DMS79 (cell line): ENCODE measurements around the gene MASTL.

Experiments
- DNase-seq: peaks from one replicate; lab custom pipeline; 2025; lab: John Stamatoyannopoulos, UW

MASTL gene

DNA sequence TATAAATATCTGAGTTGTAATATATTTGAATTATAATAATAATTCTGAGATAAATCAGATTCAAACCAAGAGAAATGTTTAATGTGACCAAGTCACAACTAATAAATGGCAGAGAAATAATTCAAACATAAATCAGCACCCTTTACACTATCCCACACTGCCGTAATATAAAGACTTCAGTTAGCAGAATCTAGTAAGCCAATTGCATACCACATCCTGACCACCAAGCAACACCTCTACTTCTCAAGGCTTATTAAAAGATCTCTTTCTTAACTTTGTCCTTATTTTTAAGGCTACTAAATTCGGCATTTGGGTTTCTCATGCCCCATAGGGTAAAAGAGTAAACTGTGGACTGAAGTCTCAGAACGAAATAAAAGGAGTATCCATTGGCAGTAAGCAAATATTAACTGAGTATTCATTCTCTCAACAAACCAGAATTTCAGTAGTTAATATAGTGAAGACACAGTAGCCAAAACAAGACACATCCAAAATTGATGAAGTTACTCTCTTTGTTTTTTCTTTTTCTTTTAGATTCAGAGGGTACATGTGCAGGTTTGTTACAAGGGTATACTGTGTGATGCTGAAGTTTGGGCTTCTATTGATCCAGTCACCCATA is 70.6 kb downstream of the MASTL start:
- no peak for DNase-seq

DNA sequence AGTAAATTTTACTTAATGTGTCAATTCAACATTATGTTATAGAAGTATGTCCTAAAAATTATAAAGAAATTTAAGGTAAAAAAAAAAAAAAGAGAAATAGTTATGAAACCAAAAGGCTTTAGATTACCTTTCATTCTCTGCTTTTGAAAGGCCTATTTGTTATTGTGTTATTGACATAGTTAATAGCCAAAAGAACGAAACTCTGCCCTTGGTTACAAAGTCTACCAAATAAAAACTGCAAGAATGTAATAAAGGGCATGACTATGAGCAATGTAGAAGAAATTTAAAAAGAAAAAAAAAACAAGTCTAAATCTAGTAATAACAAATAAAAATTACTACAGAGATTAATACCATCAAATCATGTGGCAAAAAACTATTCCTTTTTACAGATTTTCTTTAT is 74.9 kb downstream of the MASTL start:
- DNase-seq = no peak

DNA sequence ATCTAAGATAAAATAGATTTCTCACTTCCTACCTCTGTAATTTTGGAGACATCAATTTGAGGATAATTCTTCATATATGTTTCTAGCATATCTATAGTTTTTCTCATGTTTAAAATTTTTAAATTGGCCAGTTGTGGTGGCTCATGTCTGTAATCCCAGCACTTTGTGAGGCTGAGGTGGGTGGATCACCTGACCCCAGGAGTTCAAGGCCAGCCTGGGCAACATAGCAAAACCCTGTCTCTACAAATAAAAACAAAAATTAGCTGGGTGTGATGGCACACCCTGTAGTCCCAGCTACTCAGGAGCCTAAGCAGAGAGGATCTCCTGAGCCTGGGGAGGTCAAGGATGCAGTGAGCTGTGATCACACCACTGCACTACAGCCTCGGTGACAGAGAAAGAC is 80.6 kb downstream of the MASTL start:
- DNase-seq = no peak
